ENCODE measurements around the gene BMPR1B. TPM values are rescaled to one million over a fixed set of nuclear protein-coding genes. Genes with fewer than 3 reads are reported as not detected.

Gene BMPR1B
- total and polyA plus RNA-seq, 2 of the 8 experiments (the other 6 are each of a cell fraction or from before 2014, with no cell fraction given), result 0.14 to 1.1 TPM

DNA sequence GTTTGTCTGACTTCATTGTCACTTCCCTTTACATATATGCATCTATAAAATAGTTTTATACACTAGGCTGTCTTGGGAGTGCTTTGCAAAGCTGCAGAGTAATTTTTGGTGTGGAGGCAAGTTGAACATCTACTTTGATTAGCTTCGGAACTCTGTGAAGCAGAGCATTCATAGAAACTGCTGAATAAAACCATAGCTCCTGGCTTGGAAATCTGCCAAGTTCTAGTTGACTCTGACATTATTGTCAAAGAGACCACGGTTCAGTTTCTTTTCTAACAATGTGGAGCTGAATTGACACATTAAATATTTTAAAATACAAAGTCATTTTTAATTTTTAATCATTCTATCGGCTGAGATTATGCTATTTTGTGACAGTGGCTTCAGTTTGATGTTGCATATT, 335.0 kb downstream of the BMPR1B start:
- H3K23ac ChIP-seq (ENCODE audit: insufficient read length), result no peak overlapping the region
- H2BK12ac ChIP-seq (ENCODE audit: low read depth, low read length), result no peak overlapping the region
- no peak overlapping the region for H4K91ac ChIP-seq (replicated peaks; ENCODE audit: insufficient read length, low read length)
- CTCF ChIA-PET (ENCODE audit: partially characterized antibody), result interaction anchor here (0.6 to 1.2 kb wide), 3 partner anchors 124 to 470 kb away, joined by 3 to 4 read pairs (median 4); no protein-coding TSS in a partner anchor
- no peak overlapping the region for H2BK20ac ChIP-seq (ENCODE audit: low read length)
- H3K27me3 ChIP-seq (replicated peaks in 1 of 4; ENCODE audit: control insufficient read depth in 3 of 4, extremely low read depth in 1 of 4, insufficient read depth in 3 of 4, low read length in 3 of 4), result no peaks in the 10 kb centered on the region
- H4K5ac ChIP-seq (ENCODE audit: insufficient read length, low read depth, low read length), result no peak overlapping the region
- FAIRE-seq (no peak), DNase-seq (ENCODE audit: low read depth in 1 of 2, low spot score in 2 of 2) (no peak)
- no peak overlapping the region for H3K18ac ChIP-seq (ENCODE audit: extremely low read depth, low read length)
- no peak overlapping the region for H2AK5ac ChIP-seq (ENCODE audit: low read depth, low read length)
- H3K4ac ChIP-seq (replicated peaks; ENCODE audit: insufficient read length, low read depth, low read length), result no peak overlapping the region
- no peaks in the 10 kb centered on the region for H3K36me3 ChIP-seq (ENCODE audit: control insufficient read depth in 2 of 4, insufficient read depth in 4 of 4, low read length in 3 of 4)
- H3K9ac ChIP-seq (replicated peaks in 1 of 4; ENCODE audit: extremely low read depth in 1 of 4, low read depth in 3 of 4, low read length in 3 of 4), result no peak overlapping the region
- no peak overlapping the region for H3K14ac ChIP-seq (ENCODE audit: insufficient read length)
- H3K9me3 ChIP-seq (ENCODE audit: insufficient read depth in 2 of 2, low read depth in 1 of 2, low read length in 1 of 2), result no peaks in the 10 kb centered on the region
- H3K27ac ChIP-seq (ENCODE audit: low read depth, low read length), result no peak overlapping the region
- H2BK120ac ChIP-seq (replicated peaks; ENCODE audit: low read depth, low read length), result no peak overlapping the region
- H3K4me3 ChIP-seq (ENCODE audit: extremely low read depth in 1 of 4, insufficient read depth in 2 of 4, low read depth in 3 of 4, low read length in 4 of 4), result no peak overlapping the region
- H2BK5ac ChIP-seq (ENCODE audit: low read depth, low read length), result no peak overlapping the region
- no peak overlapping the region for H3K56ac ChIP-seq (replicated peaks; ENCODE audit: insufficient read length, low read depth, low read length)
- no peaks in the 10 kb centered on the region for H3K79me2 ChIP-seq (ENCODE audit: control insufficient read depth in 1 of 2, insufficient read depth in 2 of 2, low read length in 2 of 2)
- 94% methylated on average over 3 of the region's 3 CpGs; no CpG with 5 or more reads in 1 of the 2 experiments for WGBS, 2 experiments (ENCODE audit: extremely low coverage in 1 of 2, insufficient coverage in 1 of 2, insufficient read length in 1 of 2, insufficient replicate concordance in 2 of 2, low coverage in 1 of 2, low lambda C conversion rate in 2 of 2, missing lambda C conversion rate in 1 of 2)
- H4K20me1 ChIP-seq (replicated peaks in 1 of 2; ENCODE audit: control insufficient read depth in 1 of 2, insufficient read depth in 2 of 2, low read length in 2 of 2), result no peaks in the 10 kb centered on the region
- no peak overlapping the region for H4K8ac ChIP-seq (ENCODE audit: extremely low read depth, insufficient read depth, low read length)
- H3K23me2 ChIP-seq (ENCODE audit: low read depth, low read length), result no peaks in the 10 kb centered on the region
- H3K4me2 ChIP-seq (ENCODE audit: insufficient read depth in 1 of 2, low read depth in 2 of 2, low read length in 2 of 2), result no peak overlapping the region
- H2BK15ac ChIP-seq (ENCODE audit: low read length), result no peak overlapping the region
- H3K79me1 ChIP-seq (ENCODE audit: low read depth, low read length), result no peaks in the 10 kb centered on the region
- H3K4me1 ChIP-seq (replicated peaks in 1 of 4; ENCODE audit: control insufficient read depth in 3 of 4, insufficient read depth in 4 of 4, low read length in 3 of 4), result no peaks in the 10 kb centered on the region
- no peak overlapping the region for H2AFZ ChIP-seq (ENCODE audit: low read length)
- TF ChIP-seq POLR2A (IDR thresholded peaks at IDR 0.05; ENCODE audit: control extremely low read depth in 1 of 2, low read depth in 2 of 2, low read length in 2 of 2) (no peak), SIX5 (IDR thresholded peaks at IDR 0.05; ENCODE audit: low read depth, low read length) (no peak), YY1 (IDR thresholded peaks at IDR 0.05; ENCODE audit: low read depth, low read length) (no peak)
- POLR2A ChIA-PET (ENCODE audit: partially characterized antibody), result no interaction called here

All from H1 (cell line).